Transverse colon (tissue), 4 donors: ENCODE data around the gene GPHN.

Source experiments
- CTCF ChIP-seq, 5 experiments: fragments of 200-600 bp in 3 of 5; fragments of 450-650 bp in 2 of 5; sonication (generic) in 3 of 5; IDR thresholded peaks; 1 replicate in 2 of 5; 2 replicates in 3 of 5; pipeline ENCODE4 v1.5.1; 2016 to 2017; ENCODE audit warnings: antibody characterized with exemption in 5 of 5, inconsistent platforms in 3 of 5, mild to moderate bottlenecking in 2 of 5, moderate library complexity in 1 of 5
- EP300 ChIP-seq: sonication (generic); formaldehyde crosslinking; IDR thresholded peaks from one replicate; pipeline ENCODE4 v1.6.1; 2017; ENCODE audit warnings: antibody characterized with exemption, low read depth
- POLR2A ChIP-seq: fragments of 450-650 bp; IDR thresholded peaks from one replicate; pipeline ENCODE4 v1.6.1; 2016; ENCODE audit warnings: antibody characterized with exemption, mild to moderate bottlenecking, moderate library complexity
- POLR2AphosphoS5 ChIP-seq, 3 donors: sonication (generic); formaldehyde crosslinking; IDR thresholded peaks; one replicate each; pipeline ENCODE4 v1.6.1; 2016; ENCODE audit warnings: antibody characterized with exemption in 3 of 3

- no peak for TF ChIP-seq CTCF (IDR thresholded peaks at IDR 0.05)
- no peak for TF ChIP-seq POLR2A
- TF ChIP-seq POLR2AphosphoS5 (IDR thresholded peaks at IDR 0.05): no peak
- TF ChIP-seq EP300: no peak
Observed at GRCh38 chr14:66724996-66725395, 217.0 kb downstream of the GPHN start.
